ENCODE results near the gene CCDC97.

- TF ChIP-seq CTCF (IDR thresholded peaks at IDR 0.05) (no peak), POLR2A (IDR thresholded peaks at IDR 0.05) (no peak)
Measured at GRCh38 chr19:41332468-41332867, 22.5 kb downstream of the CCDC97 start.

Measured in lower leg skin (tissue), 3 donors.